Nephron progenitor cell (in vitro differentiated cells): ENCODE data around the gene CLEC9A.

ENCODE experiments used
- DNase-seq: peaks from one replicate; pipeline ENCODE4 v3.0.0; 2021
- H3K27ac Mint-ChIP-seq: 2 replicates; pipeline ENCODE4 v1.8.0; 2021; ENCODE audit warnings: mild to moderate bottlenecking, moderate library complexity, mixed read lengths
- H3K27me3 Mint-ChIP-seq: 2 replicates; pipeline ENCODE4 v1.8.0; 2021; ENCODE audit warnings: mild to moderate bottlenecking, low read depth, mixed read lengths; ENCODE audit not compliant: poor library complexity
- H3K36me3 Mint-ChIP-seq: 2 replicates; pipeline ENCODE4 v1.8.0; 2021; ENCODE audit warnings: low read depth, mixed read lengths
- H3K4me1 Mint-ChIP-seq: 2 replicates; pipeline ENCODE4 v1.8.0; 2021; ENCODE audit warnings: mixed read lengths
- H3K4me3 Mint-ChIP-seq: 2 replicates; pipeline ENCODE4 v1.8.0; 2021; ENCODE audit warnings: mild to moderate bottlenecking, moderate library complexity, mixed read lengths
- H3K9me3 Mint-ChIP-seq: 2 replicates; pipeline ENCODE4 v1.8.0; 2021; ENCODE audit warnings: mild to moderate bottlenecking, moderate library complexity, mixed read lengths
- TF ChIP-seq, protein P1 (sequence below): fragments of 200-600 bp; sonication (generic); IDR thresholded peaks from 2 replicates; pipeline ENCODE4 v1.5.0; 2021; ENCODE audit warnings: antibody characterized with exemption

CLEC9A gene

GRCh38 chr12:10088955-10089900, 58.7 kb downstream of the CLEC9A start:
- Mint-ChIP-seq H3K27me3 (no peaks in the 10 kb centered on the region), H3K9me3 (peaks cover 15% of the 10 kb centered on the region), H3K4me3 (no peak overlapping the region), H3K27ac (no peak overlapping the region), H3K36me3 (peaks cover 5% of the 10 kb centered on the region), H3K4me1 (peaks cover 21% of the 10 kb centered on the region)
- TF ChIP-seq, protein P1, sequence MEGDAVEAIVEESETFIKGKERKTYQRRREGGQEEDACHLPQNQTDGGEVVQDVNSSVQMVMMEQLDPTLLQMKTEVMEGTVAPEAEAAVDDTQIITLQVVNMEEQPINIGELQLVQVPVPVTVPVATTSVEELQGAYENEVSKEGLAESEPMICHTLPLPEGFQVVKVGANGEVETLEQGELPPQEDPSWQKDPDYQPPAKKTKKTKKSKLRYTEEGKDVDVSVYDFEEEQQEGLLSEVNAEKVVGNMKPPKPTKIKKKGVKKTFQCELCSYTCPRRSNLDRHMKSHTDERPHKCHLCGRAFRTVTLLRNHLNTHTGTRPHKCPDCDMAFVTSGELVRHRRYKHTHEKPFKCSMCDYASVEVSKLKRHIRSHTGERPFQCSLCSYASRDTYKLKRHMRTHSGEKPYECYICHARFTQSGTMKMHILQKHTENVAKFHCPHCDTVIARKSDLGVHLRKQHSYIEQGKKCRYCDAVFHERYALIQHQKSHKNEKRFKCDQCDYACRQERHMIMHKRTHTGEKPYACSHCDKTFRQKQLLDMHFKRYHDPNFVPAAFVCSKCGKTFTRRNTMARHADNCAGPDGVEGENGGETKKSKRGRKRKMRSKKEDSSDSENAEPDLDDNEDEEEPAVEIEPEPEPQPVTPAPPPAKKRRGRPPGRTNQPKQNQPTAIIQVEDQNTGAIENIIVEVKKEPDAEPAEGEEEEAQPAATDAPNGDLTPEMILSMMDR, result no peak
- DNase-seq, result no peak

GRCh38 chr12:10094646-10095395, 64.3 kb downstream of the CLEC9A start:
- H3K9me3 Mint-ChIP-seq, result no peaks in the 10 kb centered on the region
- TF ChIP-seq, protein P1, result no peak
- DNase-seq, result no peak
- no peaks in the 10 kb centered on the region for H3K36me3 Mint-ChIP-seq
- no peak overlapping the region for H3K27ac Mint-ChIP-seq
- H3K4me1 Mint-ChIP-seq, result peaks cover 29% of the 10 kb centered on the region
- H3K27me3 Mint-ChIP-seq, result peaks cover 3% of the 10 kb centered on the region
- no peak overlapping the region for H3K4me3 Mint-ChIP-seq

GRCh38 chr12:10095971-10096370, 65.5 kb downstream of the CLEC9A start:
- TF ChIP-seq, protein P1, result no peak
- Mint-ChIP-seq H3K27me3 (peaks cover 3% of the 10 kb centered on the region), H3K4me3 (no peak overlapping the region), H3K4me1 (peaks cover 24% of the 10 kb centered on the region), H3K27ac (no peak overlapping the region), H3K9me3 (no peaks in the 10 kb centered on the region), H3K36me3 (no peaks in the 10 kb centered on the region)
- DNase-seq, result no peak

DNA sequence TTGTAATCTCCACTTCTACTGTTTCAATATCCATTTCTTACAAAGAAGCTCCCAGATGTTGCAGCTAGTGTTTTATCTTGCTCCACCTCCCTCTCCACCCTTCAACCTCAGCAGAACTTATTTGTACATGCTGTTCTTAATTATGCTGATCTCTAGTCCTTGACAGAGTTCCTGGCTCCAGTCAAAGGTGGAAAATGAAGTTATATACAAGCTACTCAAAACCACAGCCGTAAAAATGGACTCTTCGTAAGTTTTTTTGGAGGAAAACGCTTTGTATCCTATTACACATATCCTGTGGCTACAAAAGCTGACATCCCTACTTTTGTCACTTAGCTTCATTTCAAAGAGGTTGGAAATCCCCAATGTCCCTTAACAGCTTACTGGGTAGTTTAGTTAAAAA, 67.0 kb downstream of the CLEC9A start:
- H3K4me3 Mint-ChIP-seq, result no peak overlapping the region
- H3K4me1 Mint-ChIP-seq, result peaks cover 34% of the 10 kb centered on the region
- H3K36me3 Mint-ChIP-seq, result no peaks in the 10 kb centered on the region
- H3K27me3 Mint-ChIP-seq, result peaks cover 3% of the 10 kb centered on the region
- TF ChIP-seq, protein P1, result no peak
- DNase-seq, result no peak
- no peak overlapping the region for H3K27ac Mint-ChIP-seq
- H3K9me3 Mint-ChIP-seq, result no peaks in the 10 kb centered on the region

- Mint-ChIP-seq H3K9me3 (peaks cover 8% of the 10 kb centered on the region), H3K4me3 (no peak within 1 kb of the TSS), H3K27me3 (peaks cover 3% of the 10 kb centered on the region), H3K36me3 (peaks cover 6% of the 10 kb centered on the region), H3K27ac (peak within 1 kb of the TSS; percentile 64), H3K4me1 (peaks cover 34% of the 10 kb centered on the region)
- TF ChIP-seq, protein P1, result no peak
- peak; percentile 42 for DNase-seq
Measured at GRCh38 chr12:10098791-10099190, 68.3 kb downstream of the CLEC9A start, which contains the start of gene CLEC1A. Gene CLEC1A (minus strand): TSS chr12:10098985. CDS start chr12:10098922, 63 bp downstream.
